ENCODE results near the gene HERPUD2. TPM values are rescaled to one million over a fixed set of nuclear protein-coding genes. Genes with fewer than 3 reads are reported as not detected.

Gene HERPUD2
- total and polyA plus RNA-seq, 2 donors (not counting 3 experiments of a cell fraction or from before 2014, with no cell fraction given), result 33.9 to 42.0 TPM

GRCh38 chr7:35702541-35702940 lies 7.6 kb upstream of the HERPUD2 start:
- dilution Hi-C loops (cut with MboI; ENCODE audit: extremely low pct_ligation_motif_present, low sequenced_read_pairs), result no loop called here
- Histone ChIP-seq H2AFZ (ENCODE audit: low read depth, low read length) (no peak overlapping the region), H3K27ac (ENCODE audit: insufficient read depth, low read depth, low read length) (no peak overlapping the region), H3K4me1 (ENCODE audit: control insufficient read depth, extremely low read depth, insufficient read depth, low read length) (peaks cover 12% of the 10 kb centered on the region), H3K27me3 (ENCODE audit: control insufficient read depth in 2 of 2, insufficient read depth in 2 of 2, low read length in 2 of 2) (no peaks in the 10 kb centered on the region), H3K36me3 (ENCODE audit: control insufficient read depth in 2 of 2, extremely low read depth in 1 of 2, insufficient read depth in 2 of 2, low read length in 2 of 2) (no peaks in the 10 kb centered on the region), H3K9me3 (replicated peaks; ENCODE audit: control insufficient read depth, insufficient read depth, low read length) (no peaks in the 10 kb centered on the region), H4K20me1 (replicated peaks; ENCODE audit: control insufficient read depth, extremely low read depth, insufficient read depth, low read length) (no peaks in the 10 kb centered on the region), H3K79me2 (ENCODE audit: control insufficient read depth, insufficient read depth, low read length) (no peaks in the 10 kb centered on the region), H3K9me1 (replicated peaks; ENCODE audit: control insufficient read depth, extremely low read depth, insufficient read depth, low read length) (no peaks in the 10 kb centered on the region), H3K4me3 (replicated peaks in 1 of 3; ENCODE audit: insufficient read depth in 1 of 3, low read depth in 1 of 3, low read length in 3 of 3) (no peak overlapping the region), H3K4me2 (ENCODE audit: insufficient read depth, low read length) (no peak overlapping the region), H3K9ac (replicated peaks; ENCODE audit: extremely low read depth, insufficient read depth, low read length) (no peak overlapping the region)
- POLR2A ChIA-PET, result interaction anchor here (0.7 kb wide), 1 partner anchor 102 kb away, joined by 3 read pairs; no protein-coding TSS in a partner anchor
- TF ChIP-seq MYC (IDR thresholded peaks at IDR 0.05; ENCODE audit: low read depth, low read length) (no peak), CTCF (IDR thresholded peaks at IDR 0.05; ENCODE audit: extremely low read depth in 1 of 2, insufficient read depth in 1 of 2, low read depth in 1 of 2, low read length in 2 of 2) (no peak), EZH2 (IDR thresholded peaks at IDR 0.05; ENCODE audit: borderline replicate concordance, low read depth, low read length, severe bottlenecking) (no peak), GATA2 (IDR thresholded peaks at IDR 0.05; ENCODE audit: insufficient read depth, insufficient read length, low read depth, low read length) (no peak), FOS (IDR thresholded peaks at IDR 0.05; ENCODE audit: borderline replicate concordance, insufficient read depth, low read length) (no peak), POLR2A (IDR thresholded peaks at IDR 0.05; ENCODE audit: low read depth, low read length) (no peak), JUN (IDR thresholded peaks at IDR 0.05; ENCODE audit: borderline replicate concordance, insufficient read depth, insufficient read length, low read depth) (no peak), POLR2AphosphoS5 (IDR thresholded peaks at IDR 0.05; ENCODE audit: insufficient read depth, low read depth, low read length) (no peak), MAX (IDR thresholded peaks at IDR 0.05; ENCODE audit: insufficient read depth, insufficient read length) (no peak)
- FAIRE-seq (no peak), DNase-seq (ENCODE audit: low read depth, low spot score) (no peak)
- no TSS peak for BruUV-seq (replicated peaks)
- CTCF ChIA-PET, result interaction anchor here (4.2 kb wide), 1 partner anchor 204 kb away, joined by 15 read pairs; no protein-coding TSS in a partner anchor
- intact Hi-C loops (cut with micrococcal nuclease), result no loop called here

All from endothelial cell of umbilical vein (primary cell).